Heart right ventricle (tissue), 16 donors: Measurements from ENCODE around the gene HRNR. TPM values are rescaled to one million over a fixed set of nuclear protein-coding genes. Genes with fewer than 3 reads are reported as not detected.
"Not testable (repeated sequence)": the region's sequence is repeated elsewhere in the genome, so short reads cannot be mapped to it uniquely, and the experiment has no call there.

Experiments
- ATAC-seq, 8 donors: fragments of 200-7000 bp; cut with Tn5 transposase; one replicate each; pipeline ENCODE4 v1.9.1; 2020; ENCODE audit warnings: mild to moderate bottlenecking in 8 of 8, moderate library complexity in 8 of 8, moderate number of reproducible peaks in 1 of 8
- DNase-seq, 2 donors: peaks; one replicate each; pipeline ENCODE4 v3.0.0-alpha.2; 2020
- H3K27ac ChIP-seq, 10 donors: fragments of 200-600 bp; sonication (generic) in 2 of 10; one replicate each; pipeline versions ENCODE4 v1.5.0 to v1.8.0; 2020 to 2022; ENCODE audit warnings: mild to moderate bottlenecking in 3 of 10
- H3K27me3 ChIP-seq, 7 donors: fragments of 200-600 bp; one replicate each; pipeline ENCODE4 v1.8.0; 2021 to 2022; ENCODE audit warnings: mild to moderate bottlenecking in 2 of 7
- H3K36me3 ChIP-seq, 9 donors: fragments of 200-600 bp; sonication (generic) in 1 of 9; one replicate each; pipeline versions ENCODE4 v1.5.0 to v1.8.0; 2020 to 2022; ENCODE audit warnings: mild to moderate bottlenecking in 2 of 9
- H3K4me1 ChIP-seq, 9 donors: fragments of 200-600 bp; sonication (generic) in 1 of 9; one replicate each; pipeline versions ENCODE4 v1.5.0 to v1.8.0; 2020 to 2022; ENCODE audit warnings: mild to moderate bottlenecking in 4 of 9
- H3K4me3 ChIP-seq, 10 donors: fragments of 200-600 bp; sonication (generic) in 2 of 10; one replicate each; pipeline versions ENCODE4 v1.5.0 to v1.8.0; 2020 to 2022; ENCODE audit warnings: mild to moderate bottlenecking in 7 of 10, moderate library complexity in 2 of 10
- H3K9me3 ChIP-seq, 11 donors: fragments of 200-600 bp in 10 of 11; sonication (generic) in 2 of 11; one replicate each; pipeline versions ENCODE4 v1.5.0 to v1.8.0; 2013 to 2022; ENCODE audit warnings: mild to moderate bottlenecking in 2 of 11, control low read depth in 1 of 11, moderate library complexity in 1 of 11
- WGBS, 2 donors: extraction: QIAGEN DNeasy Blood & Tissue Kit; methylation state at CpG; one replicate each; pipeline ENCODE4 v1.1.7; 2013; ENCODE audit warnings: inconsistent platforms in 1 of 2; 5-methylcytosine and 5-hydroxymethylcytosine counted together
- intact Hi-C, 10 donors: fragments of 100-400 bp; cut with DNase I; formaldehyde crosslinking; loops; one replicate each; pipeline versions ENCODE4 v1.11.1 to v1.14.2; 2022
- polyA plus RNA-seq, 2 donors: library from polyadenylated mRNA; stranded (reverse); fragments of 200-250 nt; gene quantifications; one replicate each; pipeline ENCODE4 v1.2.3, GENCODE V29; 2013
- total RNA-seq, 10 donors: library from RNA; stranded (reverse); fragmentation: NEBNext Ultra II Directional in 3 of 10; extraction: Animal tissue kit (Norgen Biotek cat#: 25700) in 3 of 10; gene quantifications; one replicate each; pipeline versions ENCODE4 v1.2.1 to v1.2.4, GENCODE V29; 2021 to 2023
- TF ChIP-seq, protein P1 (sequence below), 9 donors: fragments of 200-600 bp; sonication (generic) in 2 of 9; IDR thresholded peaks; one replicate each; pipeline versions ENCODE4 v1.5.0 to v1.8.0; 2021 to 2022; ENCODE audit warnings: antibody characterized with exemption in 9 of 9, mild to moderate bottlenecking in 5 of 9, moderate library complexity in 1 of 9
- donor health status: Arrhythmogenic right ventricular cardiomyopathy.
- donor health status: ischemic (EF 13 %, LVEDD 7.1; RV severe dilation, severe dysfunction).
- donor health status: healthy with polysubstance abuse.
- donor health status: DM: no; HTN: yes; CAD: no.
- donor health status: DM: no; HTN: no; CAD: no.
- donor health status: ischemic (EF 25% LVEDD 6.9; RV normal size, moderate dysfunction).
- donor health status: ischemic (EF 25% LVEDD 5.7; RV mildly dilated, moderate dysfunction).
- donor health status: healthy.
- donor health status: DM: yes; HTN: yes; CAD: no.
- donor health status: Ischemic cardiomyopathy.
- donor health status: ischemic (EF 35%, LVEDD 5.7; RV mildly dilated, moderate dysfunction).
- donor health status: nonischemic (EF 11% LVEDD 7.7; RV severe dilation, severe dysfunction).
- donor health status: DM: yes; HTN: yes; CAD: no.
- donor health status: PGD.
- donor health status: ischemic (EF 29% LVEDD 5.4; RV normal size, mild dysfunction).
- donor health status: nonischemic (EF 23%, LVEDD 6.1; RV moderate dilation, normal function).

The HRNR gene
- total and polyA plus RNA-seq, 12 donors, result 0.07 TPM; not detected in 11

DNA sequence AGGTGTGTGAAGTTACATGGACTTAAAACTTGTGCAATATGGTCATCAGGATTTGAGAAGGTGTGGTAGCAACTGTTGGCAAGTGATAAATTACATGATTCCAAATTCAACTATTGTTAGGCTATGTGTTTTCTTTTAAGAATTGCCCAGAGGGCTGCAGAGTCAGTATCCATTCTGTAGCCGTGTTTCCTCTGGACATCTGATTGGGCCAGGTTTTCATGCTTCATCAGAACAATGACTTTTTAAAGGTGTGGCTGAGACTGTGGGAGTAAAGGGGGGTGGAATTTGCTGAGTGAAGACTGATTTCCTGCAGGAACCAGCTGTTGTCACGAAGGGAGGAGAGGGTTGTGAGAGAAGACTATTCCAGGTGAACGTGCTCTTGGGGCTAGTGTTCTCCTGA, 1.7 kb upstream of the HRNR start:
- no peak overlapping the region for H3K4me3 ChIP-seq
- no peaks in the 10 kb centered on the region for H3K36me3 ChIP-seq
- DNase-seq (no peak), ATAC-seq (no peak)
- TF ChIP-seq, protein P1, sequence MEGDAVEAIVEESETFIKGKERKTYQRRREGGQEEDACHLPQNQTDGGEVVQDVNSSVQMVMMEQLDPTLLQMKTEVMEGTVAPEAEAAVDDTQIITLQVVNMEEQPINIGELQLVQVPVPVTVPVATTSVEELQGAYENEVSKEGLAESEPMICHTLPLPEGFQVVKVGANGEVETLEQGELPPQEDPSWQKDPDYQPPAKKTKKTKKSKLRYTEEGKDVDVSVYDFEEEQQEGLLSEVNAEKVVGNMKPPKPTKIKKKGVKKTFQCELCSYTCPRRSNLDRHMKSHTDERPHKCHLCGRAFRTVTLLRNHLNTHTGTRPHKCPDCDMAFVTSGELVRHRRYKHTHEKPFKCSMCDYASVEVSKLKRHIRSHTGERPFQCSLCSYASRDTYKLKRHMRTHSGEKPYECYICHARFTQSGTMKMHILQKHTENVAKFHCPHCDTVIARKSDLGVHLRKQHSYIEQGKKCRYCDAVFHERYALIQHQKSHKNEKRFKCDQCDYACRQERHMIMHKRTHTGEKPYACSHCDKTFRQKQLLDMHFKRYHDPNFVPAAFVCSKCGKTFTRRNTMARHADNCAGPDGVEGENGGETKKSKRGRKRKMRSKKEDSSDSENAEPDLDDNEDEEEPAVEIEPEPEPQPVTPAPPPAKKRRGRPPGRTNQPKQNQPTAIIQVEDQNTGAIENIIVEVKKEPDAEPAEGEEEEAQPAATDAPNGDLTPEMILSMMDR (IDR thresholded peaks at IDR 0.05), result no peak
- H3K27ac ChIP-seq, result no peak overlapping the region
- intact Hi-C loops, result no loop called here
- H3K9me3 ChIP-seq, result no peaks in the 10 kb centered on the region
- H3K4me1 ChIP-seq, result no peaks in the 10 kb centered on the region
- H3K27me3 ChIP-seq, result no peaks in the 10 kb centered on the region
- WGBS, 2 donors, result 45 to 49% methylated on average over 3 of the region's 3 CpGs

DNA sequence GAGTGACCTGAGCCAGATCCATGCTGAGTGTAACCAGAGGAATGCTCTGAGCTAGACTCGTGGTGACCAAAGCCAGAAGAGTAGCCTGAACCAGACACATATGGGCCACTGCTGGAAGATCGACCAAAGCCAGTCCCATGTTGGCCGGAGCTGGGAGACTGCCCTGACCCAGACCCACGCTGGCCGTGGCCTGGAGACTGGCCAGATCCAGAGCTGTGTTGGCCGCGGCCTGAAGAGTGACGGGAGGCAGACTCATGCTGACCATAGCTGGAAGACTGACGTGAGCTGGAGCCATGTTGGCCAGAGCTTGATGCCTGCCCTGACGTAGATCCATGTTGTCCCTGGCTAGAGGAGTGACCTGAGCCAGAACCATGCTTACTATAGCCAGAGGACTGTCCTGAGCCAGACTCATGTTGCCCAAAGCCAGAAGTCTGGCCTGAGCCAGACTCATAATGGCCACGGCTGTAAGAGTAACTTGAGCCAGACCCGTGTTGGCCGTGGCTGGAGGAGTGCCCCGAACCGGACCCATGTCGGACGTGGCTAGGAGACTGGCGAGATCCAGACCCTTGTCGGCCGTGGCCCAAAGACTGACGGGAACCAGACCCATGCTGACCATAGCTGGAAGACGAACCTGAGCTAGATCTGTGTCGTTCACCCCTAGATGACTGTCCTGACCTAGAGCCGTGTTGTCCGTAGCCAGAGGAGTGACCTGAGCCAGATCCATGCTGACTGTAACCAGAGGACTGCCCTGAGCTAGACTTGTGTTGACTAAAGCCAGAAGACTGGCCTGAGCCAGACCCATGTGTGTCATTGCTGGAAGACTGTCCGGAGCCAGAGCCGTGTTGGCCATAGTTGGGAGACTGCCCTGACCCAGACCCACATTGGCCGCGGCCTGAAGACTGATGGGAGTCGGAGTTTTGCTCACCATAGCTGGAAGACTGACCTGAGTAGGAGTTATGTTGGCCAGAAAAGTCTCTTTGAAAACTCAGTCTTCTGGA, 3.5 kb downstream of the HRNR start:
- H3K27ac ChIP-seq, result no peak overlapping the region
- H3K9me3 ChIP-seq, result peaks cover 0 to 4% (median 0%) of the 10 kb centered on the region in 11 donors
- H3K36me3 ChIP-seq, result no peaks in the 10 kb centered on the region
- no peak overlapping the region for H3K4me3 ChIP-seq
- WGBS, 2 donors, result 90 to 93% methylated on average over 30 of the region's 30 CpGs
- intact Hi-C loops, result no loop called here
- no peaks in the 10 kb centered on the region for H3K4me1 ChIP-seq
- TF ChIP-seq, protein P1 (IDR thresholded peaks at IDR 0.05), result no peak
- ATAC-seq (no peak), DNase-seq (no peak)
- no peaks in the 10 kb centered on the region for H3K27me3 ChIP-seq

DNA sequence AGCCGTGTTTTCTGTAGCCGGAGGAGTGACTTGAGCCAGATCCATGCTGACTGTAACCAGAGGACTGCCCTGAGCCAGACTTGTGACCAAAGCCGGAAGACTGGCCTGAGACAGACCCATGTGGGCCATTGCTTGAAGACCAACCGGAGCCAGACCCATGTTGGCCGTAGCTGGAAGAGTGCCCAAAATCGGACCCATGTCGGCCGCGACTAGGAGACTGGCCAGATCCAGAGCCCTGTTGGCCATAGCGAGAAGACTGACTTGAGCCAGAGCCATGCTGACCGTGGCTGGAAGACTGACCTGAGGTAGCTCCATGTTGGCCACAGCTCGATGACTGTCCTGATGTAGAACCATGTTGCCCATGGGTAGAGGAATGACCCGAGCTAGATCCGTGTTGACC, 4.6 kb downstream of the HRNR start:
- DNase-seq, ATAC-seq, intact Hi-C loops, H3K9me3 ChIP-seq, H3K36me3 ChIP-seq, H3K27me3 ChIP-seq, H3K4me3 ChIP-seq, H3K27ac ChIP-seq, H3K4me1 ChIP-seq: not testable (repeated sequence)
- WGBS, 2 donors, result 84 to 92% methylated on average over 14 of the region's 14 CpGs

DNA sequence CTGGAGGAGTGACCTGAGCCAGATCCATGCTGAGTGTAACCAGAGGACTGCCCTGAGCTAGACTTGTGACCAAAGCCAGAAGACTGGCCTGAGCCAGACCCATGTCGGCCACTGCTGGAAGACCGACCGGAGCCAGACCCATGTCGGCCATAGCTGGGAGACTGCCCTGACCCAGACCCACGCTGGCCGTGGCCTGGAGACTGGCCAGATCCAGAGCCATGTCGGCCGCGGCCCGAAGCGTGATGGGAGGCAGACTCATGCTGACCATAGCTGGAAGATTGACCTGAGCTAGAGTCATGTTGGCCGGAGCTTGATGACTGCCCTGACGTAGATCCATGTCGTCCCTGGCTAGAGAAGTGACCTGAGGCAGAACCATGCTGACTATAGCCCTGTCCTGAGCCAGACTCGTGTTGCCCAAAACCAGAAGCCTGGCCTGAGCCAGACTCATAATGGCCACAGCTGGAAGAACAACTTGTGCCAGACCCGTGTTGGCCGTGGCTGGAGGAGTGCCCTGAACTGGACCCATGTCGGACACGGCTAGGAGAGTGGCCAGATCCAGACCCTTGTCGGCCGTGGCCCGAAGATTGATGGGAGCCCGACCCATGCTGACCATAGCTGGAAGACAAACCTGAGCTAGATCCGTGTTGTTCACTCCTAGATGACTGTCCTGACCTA, 5.1 kb downstream of the HRNR start:
- Histone ChIP-seq H3K27ac (no peak overlapping the region), H3K36me3 (no peaks in the 10 kb centered on the region), H3K9me3 (peaks cover 0 to 8% (median 0%) of the 10 kb centered on the region in 11 donors), H3K27me3 (no peaks in the 10 kb centered on the region), H3K4me3 (no peak overlapping the region), H3K4me1 (no peaks in the 10 kb centered on the region)
- 92% methylated on average over 24 of the region's 24 CpGs for WGBS, 2 donors
- DNase-seq (peak in 1 of 2 donors; percentile 6), ATAC-seq (no peak)
- intact Hi-C loops, result no loop called here
- TF ChIP-seq, protein P1 (IDR thresholded peaks at IDR 0.05), result no peak

DNA sequence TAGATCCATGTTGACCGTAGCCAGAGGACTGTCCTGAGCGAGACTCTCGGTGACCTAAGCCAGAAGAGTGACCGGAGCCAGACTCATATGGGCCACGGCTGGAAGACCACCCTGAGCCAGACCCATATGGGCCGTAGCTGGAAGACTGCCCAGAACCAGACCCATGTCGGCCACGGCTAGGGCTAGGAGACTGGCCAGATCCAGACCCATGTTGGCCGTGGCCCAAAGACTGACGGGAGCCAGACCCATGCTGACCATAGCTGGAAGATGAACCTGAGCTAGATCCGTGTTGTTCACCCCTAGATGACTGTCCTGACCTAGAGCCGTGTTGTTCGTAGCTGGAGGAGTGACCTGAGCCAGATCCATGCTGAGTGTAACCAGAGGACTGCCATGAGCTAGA, 8.4 kb downstream of the HRNR start:
- 88 to 93% methylated on average over 11 to 13 of the region's 13 CpGs for WGBS, 2 donors
- peak in 1 of 2 donors; percentile 6 for DNase-seq

DNA sequence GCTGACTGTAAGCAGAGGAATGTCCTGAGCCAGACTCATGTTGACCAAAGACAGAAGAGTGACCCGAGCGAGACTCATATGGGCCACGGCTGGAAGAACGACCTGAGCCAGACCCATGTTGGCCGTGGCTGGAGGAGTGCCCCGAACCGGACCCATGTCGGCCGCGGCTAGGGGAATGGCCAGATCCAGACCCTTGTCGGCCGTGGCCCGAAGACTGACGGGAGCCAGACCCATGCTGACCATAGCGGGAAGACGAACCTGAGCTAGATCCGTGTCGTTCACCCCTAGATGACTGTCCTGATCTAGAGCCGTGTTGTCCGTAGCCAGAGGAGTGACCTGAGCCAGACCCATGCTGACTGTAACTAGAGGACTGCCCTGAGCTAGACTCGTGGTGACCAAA, 9.1 kb downstream of the HRNR start:
- peaks cover 0 to 12% (median 0%) of the 10 kb centered on the region in 11 donors for H3K9me3 ChIP-seq
- H3K36me3 ChIP-seq, intact Hi-C loops, DNase-seq, H3K27ac ChIP-seq, H3K27me3 ChIP-seq, H3K4me3 ChIP-seq, ATAC-seq, H3K4me1 ChIP-seq: not testable (repeated sequence)
- WGBS, 2 donors, result 93 to 95% methylated on average over 13 to 20 of the region's 21 CpGs

More for the DNA sequence above, 8.4 kb downstream of the HRNR start:
- ATAC-seq, H3K9me3 ChIP-seq, H3K4me1 ChIP-seq, H3K27me3 ChIP-seq, H3K27ac ChIP-seq, intact Hi-C loops, H3K4me3 ChIP-seq, H3K36me3 ChIP-seq: not testable (repeated sequence)
